Activated naive CD8-positive, alpha-beta T cell treated with anti-CD3 and anti-CD28 coated beads for 36 hours (primary cell): ENCODE results near the gene PPP1R9B. TPM values are rescaled to one million over a fixed set of nuclear protein-coding genes. Genes with fewer than 3 reads are reported as not detected.

Source experiments
- DNase-seq: peaks from one replicate; pipeline ENCODE4 v3.0.0; 2021
- H3K27ac Mint-ChIP-seq: one replicate; pipeline ENCODE4 v1.8.0; 2022; ENCODE audit warnings: mild to moderate bottlenecking, moderate library complexity, mixed read lengths
- H3K27me3 Mint-ChIP-seq: one replicate; pipeline ENCODE4 v1.8.0; 2022; ENCODE audit warnings: mild to moderate bottlenecking, mixed read lengths
- H3K36me3 Mint-ChIP-seq: one replicate; pipeline ENCODE4 v1.8.0; 2021; ENCODE audit warnings: mild to moderate bottlenecking, mixed read lengths
- H3K4me1 Mint-ChIP-seq: one replicate; pipeline ENCODE4 v1.8.0; 2021; ENCODE audit warnings: mixed read lengths
- H3K4me3 Mint-ChIP-seq: one replicate; pipeline ENCODE4 v1.8.0; 2022; ENCODE audit warnings: mild to moderate bottlenecking, moderate library complexity, mixed read lengths
- H3K9me3 Mint-ChIP-seq: one replicate; pipeline ENCODE4 v1.8.0; 2022; ENCODE audit warnings: mixed read lengths
- total RNA-seq, 2 experiments: library from RNA; stranded (reverse); gene quantifications; one replicate each; pipeline ENCODE4 v1.2.3, GENCODE V29; 2021

The PPP1R9B gene, protein sequence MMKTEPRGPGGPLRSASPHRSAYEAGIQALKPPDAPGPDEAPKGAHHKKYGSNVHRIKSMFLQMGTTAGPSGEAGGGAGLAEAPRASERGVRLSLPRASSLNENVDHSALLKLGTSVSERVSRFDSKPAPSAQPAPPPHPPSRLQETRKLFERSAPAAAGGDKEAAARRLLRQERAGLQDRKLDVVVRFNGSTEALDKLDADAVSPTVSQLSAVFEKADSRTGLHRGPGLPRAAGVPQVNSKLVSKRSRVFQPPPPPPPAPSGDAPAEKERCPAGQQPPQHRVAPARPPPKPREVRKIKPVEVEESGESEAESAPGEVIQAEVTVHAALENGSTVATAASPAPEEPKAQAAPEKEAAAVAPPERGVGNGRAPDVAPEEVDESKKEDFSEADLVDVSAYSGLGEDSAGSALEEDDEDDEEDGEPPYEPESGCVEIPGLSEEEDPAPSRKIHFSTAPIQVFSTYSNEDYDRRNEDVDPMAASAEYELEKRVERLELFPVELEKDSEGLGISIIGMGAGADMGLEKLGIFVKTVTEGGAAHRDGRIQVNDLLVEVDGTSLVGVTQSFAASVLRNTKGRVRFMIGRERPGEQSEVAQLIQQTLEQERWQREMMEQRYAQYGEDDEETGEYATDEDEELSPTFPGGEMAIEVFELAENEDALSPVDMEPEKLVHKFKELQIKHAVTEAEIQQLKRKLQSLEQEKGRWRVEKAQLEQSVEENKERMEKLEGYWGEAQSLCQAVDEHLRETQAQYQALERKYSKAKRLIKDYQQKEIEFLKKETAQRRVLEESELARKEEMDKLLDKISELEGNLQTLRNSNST
- total RNA-seq, result 10 to 100 TPM; 50.9 to 52.0 TPM

- no peak for DNase-seq
- H3K36me3 Mint-ChIP-seq, result peaks cover 11% of the 10 kb centered on the region
- peaks cover 43% of the 10 kb centered on the region for H3K4me1 Mint-ChIP-seq
- H3K27ac Mint-ChIP-seq, result peak within 1 kb of the TSS; percentile 95
- no peaks in the 10 kb centered on the region for H3K27me3 Mint-ChIP-seq
- H3K9me3 Mint-ChIP-seq, result no peaks in the 10 kb centered on the region
- peak within 1 kb of the TSS; percentile 97 for H3K4me3 Mint-ChIP-seq
Observed at GRCh38 chr17:50150354-50151040, at the start of gene PPP1R9B. Gene PPP1R9B, minus strand, starts transcription at chr17:50150677. Its CDS starts 164 bp downstream, at chr17:50150513.

GRCh38 chr17:50199803-50200456 lies 49.5 kb upstream of the PPP1R9B start:
- H3K27ac Mint-ChIP-seq, result no peak overlapping the region
- no peaks in the 10 kb centered on the region for H3K36me3 Mint-ChIP-seq
- peak; percentile 75 for DNase-seq
- peak overlapping the region; percentile 76 for H3K4me3 Mint-ChIP-seq
- no peaks in the 10 kb centered on the region for H3K9me3 Mint-ChIP-seq
- H3K27me3 Mint-ChIP-seq, result peaks cover 51% of the 10 kb centered on the region
- H3K4me1 Mint-ChIP-seq, result peaks cover 19% of the 10 kb centered on the region

GRCh38 chr17:50199211-50199802 lies 48.8 kb upstream of the PPP1R9B start:
- no peaks in the 10 kb centered on the region for H3K36me3 Mint-ChIP-seq
- H3K27me3 Mint-ChIP-seq, result peaks cover 45% of the 10 kb centered on the region
- H3K9me3 Mint-ChIP-seq, result no peaks in the 10 kb centered on the region
- no peak overlapping the region for H3K4me3 Mint-ChIP-seq
- H3K27ac Mint-ChIP-seq, result no peak overlapping the region
- no peak for DNase-seq
- H3K4me1 Mint-ChIP-seq, result peaks cover 19% of the 10 kb centered on the region

DNA sequence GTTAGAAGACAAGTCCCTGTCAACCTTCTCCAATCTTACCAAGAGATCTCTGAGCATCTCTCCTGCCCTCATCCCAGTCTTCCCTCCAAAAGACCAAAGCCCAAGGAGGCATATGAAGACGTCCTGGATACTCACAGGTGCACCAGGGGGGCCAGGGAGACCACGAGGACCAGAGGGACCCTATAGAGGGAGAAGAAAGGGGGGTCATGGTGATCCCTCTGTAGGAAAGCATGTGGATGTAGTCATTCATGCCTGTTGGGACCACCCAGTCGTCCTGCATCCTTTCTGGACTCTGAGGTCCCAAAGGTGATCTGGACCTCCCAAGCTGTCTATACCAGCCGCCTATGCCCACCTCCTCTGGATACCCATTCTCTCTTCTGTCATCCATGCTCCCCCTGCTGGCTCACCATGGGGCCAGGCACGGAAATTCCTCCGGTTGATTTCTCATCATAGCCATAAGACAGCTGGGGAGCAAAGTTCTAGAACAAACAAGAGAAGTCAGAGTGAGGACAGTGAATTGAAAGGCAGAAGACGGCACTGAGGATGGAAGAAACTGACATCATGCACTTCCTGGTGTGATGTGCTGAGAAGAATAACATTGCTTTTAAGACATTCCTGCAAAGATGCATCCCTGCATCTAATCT lies 47.7 kb upstream of the PPP1R9B start:
- Mint-ChIP-seq H3K9me3 (no peaks in the 10 kb centered on the region), H3K4me1 (peaks cover 20% of the 10 kb centered on the region), H3K27ac (no peak overlapping the region), H3K36me3 (no peaks in the 10 kb centered on the region), H3K4me3 (no peak overlapping the region), H3K27me3 (peaks cover 38% of the 10 kb centered on the region)
- peak; percentile 60 for DNase-seq

- no peaks in the 10 kb centered on the region for H3K36me3 Mint-ChIP-seq
- H3K27me3 Mint-ChIP-seq, result peaks cover 25% of the 10 kb centered on the region
- DNase-seq, result no peak
- H3K27ac Mint-ChIP-seq, result no peak overlapping the region
- H3K4me1 Mint-ChIP-seq, result peaks cover 23% of the 10 kb centered on the region
- no peaks in the 10 kb centered on the region for H3K9me3 Mint-ChIP-seq
- no peak overlapping the region for H3K4me3 Mint-ChIP-seq
Observed at GRCh38 chr17:50196826-50197225, 46.3 kb upstream of the PPP1R9B start.

DNA sequence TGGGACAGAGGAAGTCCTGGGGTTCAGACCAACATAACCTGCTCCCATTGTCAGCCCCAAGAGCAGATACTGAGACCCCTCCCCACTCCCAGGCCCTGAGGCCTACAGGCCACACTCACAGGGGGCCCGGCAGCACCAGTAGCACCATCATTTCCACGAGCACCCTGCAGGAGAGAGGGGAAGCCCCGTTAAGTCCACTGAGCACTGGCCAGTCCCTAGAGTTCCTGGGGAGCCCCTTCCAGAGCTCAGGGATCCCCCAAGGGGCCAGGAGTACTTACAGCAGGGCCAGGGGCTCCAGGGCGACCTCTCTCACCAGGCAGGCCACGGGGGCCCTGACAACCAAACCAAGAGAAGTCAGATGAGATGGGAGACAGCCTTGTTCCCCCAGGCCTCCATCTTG lies 45.6 kb upstream of the PPP1R9B start:
- no peak for DNase-seq
- Mint-ChIP-seq H3K36me3 (no peaks in the 10 kb centered on the region), H3K27ac (no peak overlapping the region), H3K9me3 (no peaks in the 10 kb centered on the region), H3K4me1 (peaks cover 20% of the 10 kb centered on the region), H3K27me3 (peaks cover 17% of the 10 kb centered on the region), H3K4me3 (no peak overlapping the region)

DNA sequence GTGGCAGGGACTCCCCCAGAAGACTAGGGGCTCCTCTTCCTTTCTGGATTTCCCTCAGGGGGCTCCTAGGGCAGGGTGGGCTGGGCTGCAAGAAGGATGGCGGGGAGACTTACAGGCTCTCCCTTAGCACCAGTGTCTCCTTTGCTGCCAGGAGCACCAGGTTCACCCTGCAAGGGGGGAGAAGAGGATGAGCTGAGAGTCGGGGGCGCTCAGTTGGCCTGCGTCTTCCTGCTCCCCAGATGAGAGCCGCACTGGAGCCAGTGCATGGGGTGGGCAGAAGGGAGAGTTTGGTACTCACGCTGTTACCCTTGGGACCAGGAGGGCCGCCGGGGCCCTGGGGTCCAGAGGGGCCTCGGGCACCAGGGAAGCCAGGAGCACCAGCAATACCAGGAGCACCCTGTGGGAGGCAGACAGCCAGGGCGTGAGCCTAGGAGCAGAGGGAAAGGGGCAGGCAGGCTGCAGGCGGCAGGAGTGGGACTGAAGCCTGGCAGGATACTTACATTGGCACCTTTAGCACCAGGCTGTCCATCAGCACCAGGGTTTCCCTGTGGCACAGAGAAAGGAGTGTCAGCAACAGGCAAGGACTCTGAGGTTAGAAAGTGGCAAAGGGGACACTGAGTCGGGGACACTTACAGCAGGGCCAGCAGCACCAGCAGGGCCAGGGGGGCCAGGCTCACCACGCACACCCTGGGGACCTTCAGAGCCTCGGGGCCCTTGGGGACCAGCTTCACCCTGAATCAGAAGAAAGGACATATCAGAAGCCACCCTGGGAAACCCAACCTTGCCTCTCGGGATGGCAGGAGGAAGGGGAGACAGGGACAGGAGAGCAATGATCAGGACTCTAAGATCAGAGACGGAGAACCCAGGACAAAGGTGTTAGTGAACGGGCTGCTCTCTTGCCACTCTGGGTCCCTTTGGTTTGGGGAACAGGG lies 44.7 kb upstream of the PPP1R9B start:
- Mint-ChIP-seq H3K36me3 (no peaks in the 10 kb centered on the region), H3K4me3 (no peak overlapping the region), H3K9me3 (no peaks in the 10 kb centered on the region), H3K27me3 (peaks cover 12% of the 10 kb centered on the region), H3K4me1 (peaks cover 13% of the 10 kb centered on the region), H3K27ac (no peak overlapping the region)
- no peak for DNase-seq

GRCh38 chr17:50194140-50194933 lies 43.9 kb upstream of the PPP1R9B start:
- Mint-ChIP-seq H3K36me3 (no peaks in the 10 kb centered on the region), H3K4me3 (no peak overlapping the region), H3K27ac (no peak overlapping the region), H3K9me3 (no peaks in the 10 kb centered on the region), H3K4me1 (peaks cover 10% of the 10 kb centered on the region), H3K27me3 (peaks cover 12% of the 10 kb centered on the region)
- DNase-seq, result no peak

DNA sequence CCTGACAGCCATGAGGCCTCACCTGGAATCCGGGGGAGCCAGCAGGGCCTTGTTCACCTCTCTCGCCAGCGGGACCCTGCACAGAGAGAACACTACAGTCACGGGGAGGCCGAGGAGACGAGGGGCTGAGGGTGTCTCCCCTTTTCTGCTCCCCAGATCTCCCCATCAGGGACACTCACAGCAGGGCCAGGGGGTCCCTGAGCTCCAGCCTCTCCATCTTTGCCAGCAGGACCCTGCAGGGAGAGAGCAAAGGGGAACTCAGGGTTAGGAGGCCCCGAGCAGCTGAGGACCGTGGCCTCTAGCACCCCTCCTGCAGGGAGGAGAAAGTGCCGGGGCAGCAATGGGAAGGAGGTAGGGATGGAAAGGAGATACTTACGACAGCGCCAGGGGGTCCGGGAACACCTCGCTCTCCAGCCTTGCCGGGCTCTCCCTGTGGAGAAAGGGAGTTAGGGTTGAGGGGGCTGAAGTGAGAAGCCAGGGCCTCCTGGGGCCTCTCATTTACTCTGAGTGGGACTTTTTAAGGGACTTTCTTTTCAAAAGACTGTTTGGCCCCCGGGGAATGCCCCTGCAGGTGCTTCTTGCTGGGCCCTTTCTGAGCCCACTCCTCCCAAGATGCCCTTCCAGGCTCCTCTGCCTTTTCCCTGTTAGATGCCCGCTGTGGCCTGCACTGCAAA lies 42.3 kb upstream of the PPP1R9B start:
- Mint-ChIP-seq H3K9me3 (no peaks in the 10 kb centered on the region), H3K4me3 (no peak overlapping the region), H3K27ac (no peak overlapping the region), H3K36me3 (no peaks in the 10 kb centered on the region), H3K4me1 (peaks cover 4% of the 10 kb centered on the region), H3K27me3 (no peaks in the 10 kb centered on the region)
- DNase-seq, result no peak

GRCh38 chr17:50192144-50192617 lies 41.7 kb upstream of the PPP1R9B start:
- Mint-ChIP-seq H3K27ac (no peak overlapping the region), H3K27me3 (no peaks in the 10 kb centered on the region)

DNA sequence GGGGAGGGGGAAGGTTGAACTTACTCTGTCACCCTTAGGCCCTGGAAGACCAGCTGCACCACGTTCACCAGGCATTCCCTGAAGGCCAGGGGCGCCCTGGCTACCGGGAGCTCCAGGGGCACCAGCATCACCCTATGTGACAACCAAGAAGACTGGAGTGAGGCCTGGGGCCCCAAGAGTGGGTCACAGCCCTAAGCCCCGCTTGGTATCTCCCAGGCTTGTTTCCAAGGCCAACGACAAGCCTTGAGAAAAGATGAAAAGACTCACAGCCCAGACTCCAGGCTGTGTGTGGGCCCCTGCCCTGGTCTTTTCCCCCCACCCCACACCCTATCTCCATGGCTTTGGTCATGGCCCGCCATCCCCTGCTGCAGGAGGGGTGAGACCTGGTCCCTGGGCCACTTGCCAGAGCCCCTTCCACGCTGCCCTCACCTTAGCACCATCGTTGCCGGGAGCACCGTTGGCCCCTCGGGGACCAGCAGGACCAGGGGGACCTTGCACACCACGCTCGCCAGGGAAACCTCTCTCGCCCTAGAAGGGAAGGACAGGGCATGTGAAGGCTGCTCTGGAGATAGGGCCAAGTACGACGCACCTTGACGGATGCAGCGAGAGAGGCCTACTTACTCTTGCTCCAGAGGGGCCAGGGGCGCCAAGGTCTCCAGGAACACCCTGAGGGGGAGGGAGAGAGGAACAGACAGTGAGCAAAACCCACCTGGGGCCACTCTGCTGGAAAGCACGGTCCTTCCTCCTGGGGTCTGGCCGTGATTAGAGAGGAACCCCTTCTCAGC lies 41.1 kb upstream of the PPP1R9B start:
- DNase-seq, result no peak
- H3K9me3 Mint-ChIP-seq, result no peaks in the 10 kb centered on the region
- H3K27me3 Mint-ChIP-seq, result no peaks in the 10 kb centered on the region
- H3K36me3 Mint-ChIP-seq, result no peaks in the 10 kb centered on the region
- H3K4me1 Mint-ChIP-seq, result peaks cover 4% of the 10 kb centered on the region
- H3K4me3 Mint-ChIP-seq, result no peak overlapping the region
- no peak overlapping the region for H3K27ac Mint-ChIP-seq

More at GRCh38 chr17:50192144-50192617, 41.7 kb upstream of the PPP1R9B start:
- no peak for DNase-seq
- no peak overlapping the region for H3K4me3 Mint-ChIP-seq
- peaks cover 4% of the 10 kb centered on the region for H3K4me1 Mint-ChIP-seq
- H3K9me3 Mint-ChIP-seq, result no peaks in the 10 kb centered on the region
- no peaks in the 10 kb centered on the region for H3K36me3 Mint-ChIP-seq
